HG03342 (cell line): ENCODE data around the gene KISS1R.

Experiments
- ATAC-seq: cut with Tn5 transposase; IDR thresholded peaks from one replicate; pipeline ENCODE4 v1.9.1; 2021; ENCODE audit warnings: mild to moderate bottlenecking, moderate library complexity; ENCODE audit not compliant: unreplicated experiment

KISS1R gene

GRCh38 chr19:919199-920050 lies 2.3 kb downstream of the KISS1R start:
- ATAC-seq: no peak

- no peak for ATAC-seq
Observed at GRCh38 chr19:920051-920864, 3.1 kb downstream of the KISS1R start.

GRCh38 chr19:924553-925086 lies 7.5 kb downstream of the KISS1R start:
- no peak for ATAC-seq

- ATAC-seq: peak; percentile 44
Observed at GRCh38 chr19:925087-925525, 8.0 kb downstream of the KISS1R start.

- ATAC-seq: peak; percentile 53
Observed at GRCh38 chr19:925526-926322, 8.6 kb downstream of the KISS1R start, which contains the start of gene ARID3A. ARID3A (plus strand) TSS chr19:926035; CDS start chr19:929529, 3,494 bp downstream.

GRCh38 chr19:926323-926588 lies 9.1 kb downstream of the KISS1R start:
- no peak for ATAC-seq

GRCh38 chr19:926589-927350 lies 9.6 kb downstream of the KISS1R start:
- ATAC-seq: no peak

GRCh38 chr19:927351-927779 lies 10.2 kb downstream of the KISS1R start:
- no peak for ATAC-seq

GRCh38 chr19:927780-928401 lies 10.8 kb downstream of the KISS1R start:
- no peak for ATAC-seq

- no peak for ATAC-seq
Observed at GRCh38 chr19:928471-929202, 11.5 kb downstream of the KISS1R start.

GRCh38 chr19:929203-929890 lies 12.2 kb downstream of the KISS1R start:
- ATAC-seq: no peak

GRCh38 chr19:929891-930258 lies 12.7 kb downstream of the KISS1R start:
- ATAC-seq: no peak

- ATAC-seq: no peak
Observed at GRCh38 chr19:931860-932647, 14.9 kb downstream of the KISS1R start.

- ATAC-seq: no peak
Observed at GRCh38 chr19:932648-933552, 15.8 kb downstream of the KISS1R start.

GRCh38 chr19:933553-933882 lies 16.4 kb downstream of the KISS1R start:
- no peak for ATAC-seq

- ATAC-seq: no peak
Observed at GRCh38 chr19:934197-934840, 17.2 kb downstream of the KISS1R start.
